IMR-90 (cell line): ENCODE measurements around the gene CLTRN. TPM values are rescaled to one million over a fixed set of nuclear protein-coding genes. Genes with fewer than 3 reads are reported as not detected.

Source experiments
- ATAC-seq: fragments of 200-7000 bp; cut with Tn5 transposase; 2 replicates; pipeline ENCODE4 v1.9.1; 2020; ENCODE audit warnings: low read depth, mild to moderate bottlenecking, moderate library complexity
- BruUV-seq: library from RNA; stranded (reverse); fragments of 400-500 nt; replicated peaks from 2 replicates; lab custom pipeline; 2021; lab: Mats Ljungman, UMichigan
- CTCF ChIA-PET: fragments of 300-600 bp; formaldehyde crosslinking; extraction: SDS; loops from one replicate; lab custom pipeline; 2021; ENCODE audit warnings: antibody characterized with exemption; lab: Yijun Ruan, JAX
- POLR2A ChIA-PET: fragments of 300-600 bp; sonication (Branson Sonifier 250); formaldehyde crosslinking; loops from one replicate; lab custom pipeline; 2022; ENCODE audit warnings: antibody characterized with exemption; ENCODE audit not compliant: unreplicated experiment; lab: Charles Lee
- DNase-seq: peaks from one replicate; pipeline ENCODE4 v3.0.0; 2013
- H2AFZ ChIP-seq: replicated peaks from 2 replicates; pipeline ENCODE3; 2013; ENCODE audit warnings: low read length, mild to moderate bottlenecking; ENCODE audit not compliant: poor library complexity
- H2AK5ac ChIP-seq: 2 replicates; pipeline ENCODE4 v1.6.1; 2013; ENCODE audit warnings: low read depth, low read length, inconsistent platforms
- H2AK9ac ChIP-seq: replicated peaks from 2 replicates; pipeline ENCODE3; 2013; ENCODE audit warnings: mild to moderate bottlenecking, low read depth, low read length, moderate library complexity; ENCODE audit not compliant: poor library complexity
- H2BK120ac ChIP-seq: 2 replicates; pipeline ENCODE4 v1.6.1; 2013; ENCODE audit warnings: low read depth, low read length, inconsistent platforms
- H2BK15ac ChIP-seq: 3 replicates; pipeline ENCODE4 v1.6.1; 2013; ENCODE audit warnings: low read depth, low read length, inconsistent platforms
- H2BK20ac ChIP-seq: 2 replicates; pipeline ENCODE4 v1.6.1; 2013; ENCODE audit warnings: low read depth, mild to moderate bottlenecking, inconsistent platforms, low read length, moderate library complexity
- H2BK5ac ChIP-seq: 2 replicates; pipeline ENCODE4 v1.6.1; 2013; ENCODE audit warnings: mild to moderate bottlenecking, low read depth, low read length, inconsistent platforms; ENCODE audit not compliant: poor library complexity, severe bottlenecking
- H3K14ac ChIP-seq: replicated peaks from 2 replicates; pipeline ENCODE4 v1.6.1; 2013; ENCODE audit warnings: low read depth, low read length, inconsistent platforms
- H3K18ac ChIP-seq: 2 replicates; pipeline ENCODE4 v1.6.1; 2013; ENCODE audit warnings: low read depth, low read length, control low read depth
- H3K23ac ChIP-seq: 2 replicates; pipeline ENCODE4 v1.6.1; 2013; ENCODE audit warnings: low read depth, low read length, inconsistent platforms
- H3K27ac ChIP-seq: 2 replicates; pipeline ENCODE4 v1.5.1; 2013; ENCODE audit warnings: mild to moderate bottlenecking, control low read depth, low read length; ENCODE audit not compliant: insufficient read depth
- H3K27me3 ChIP-seq: 2 replicates; pipeline ENCODE4 v1.6.1; 2013; ENCODE audit warnings: low read length; ENCODE audit not compliant: control insufficient read depth, insufficient read depth
- H3K36me3 ChIP-seq: 2 replicates; pipeline ENCODE4 v1.6.1; 2013; ENCODE audit warnings: low read length, mixed read lengths; ENCODE audit not compliant: control insufficient read depth, insufficient read depth
- H3K4ac ChIP-seq: 2 replicates; pipeline ENCODE4 v1.6.1; 2013; ENCODE audit warnings: low read depth, low read length, inconsistent platforms
- H3K4me1 ChIP-seq: 2 replicates; pipeline ENCODE4 v1.6.1; 2013; ENCODE audit warnings: low read length, mixed read lengths; ENCODE audit not compliant: control insufficient read depth, insufficient read depth
- H3K4me2 ChIP-seq: 2 replicates; pipeline ENCODE4 v1.6.1; 2013; ENCODE audit warnings: low read depth, mild to moderate bottlenecking, control low read depth, low read length, moderate library complexity
- H3K4me3 ChIP-seq: 2 replicates; pipeline ENCODE4 v1.5.1; 2013; ENCODE audit warnings: low read depth, mild to moderate bottlenecking, control low read depth, low read length, moderate library complexity; ENCODE audit not compliant: insufficient read depth
- H3K56ac ChIP-seq: 2 replicates; pipeline ENCODE4 v1.6.1; 2013; ENCODE audit warnings: low read length, inconsistent platforms; ENCODE audit not compliant: insufficient read depth; ENCODE audit errors: extremely low read depth
- H3K79me1 ChIP-seq, 2 experiments: 2 replicates each; pipeline ENCODE4 v1.6.1; 2013; ENCODE audit warnings: low read length in 2 of 2, inconsistent platforms in 1 of 2, low read depth in 1 of 2
- H3K9ac ChIP-seq: 2 replicates; pipeline ENCODE4 v1.6.1; 2013; ENCODE audit warnings: low read depth, low read length, control low read depth
- H3K9me1 ChIP-seq: 2 replicates; pipeline ENCODE4 v1.6.1; 2013; ENCODE audit warnings: low read length, inconsistent platforms; ENCODE audit not compliant: insufficient read depth
- H3K9me3 ChIP-seq: 2 replicates; pipeline ENCODE4 v1.6.1; 2013; ENCODE audit warnings: low read length; ENCODE audit not compliant: control insufficient read depth, insufficient read depth
- H4K20me1 ChIP-seq: 2 replicates; pipeline ENCODE4 v1.6.1; 2013; ENCODE audit warnings: low read length, inconsistent platforms; ENCODE audit not compliant: insufficient read depth
- H4K5ac ChIP-seq: 2 replicates; pipeline ENCODE4 v1.6.1; 2013; ENCODE audit warnings: mild to moderate bottlenecking, low read depth, low read length, control low read depth
- H4K8ac ChIP-seq, 2 experiments: 2 replicates each; pipeline ENCODE4 v1.6.1; 2013; ENCODE audit warnings: low read depth in 2 of 2, low read length in 2 of 2, control low read depth in 1 of 2, inconsistent platforms in 1 of 2
- H4K91ac ChIP-seq: 2 replicates; pipeline ENCODE4 v1.6.1; 2013; ENCODE audit warnings: low read depth, low read length, inconsistent platforms; ENCODE audit not compliant: insufficient read depth
- CEBPB ChIP-seq: IDR thresholded peaks from 2 replicates; pipeline ENCODE4 v1.6.1; 2012; ENCODE audit warnings: low read depth, low read length, improper control_type of control experiment
- FOS ChIP-seq: fragments of 150-350 bp; IDR thresholded peaks from 2 replicates; pipeline ENCODE4 v1.6.1; 2016; ENCODE audit warnings: low read depth, low read length
- MXI1 ChIP-seq: IDR thresholded peaks from 2 replicates; pipeline ENCODE4 v1.6.1; 2012; ENCODE audit warnings: low read depth, mild to moderate bottlenecking, low read length, moderate library complexity, borderline replicate concordance
- WGBS, 2 experiments: methylation state at CpG; one replicate each; pipeline versions ENCODE4 v1.1.5 to v1.1.7; 2013; ENCODE audit warnings: missing lambda C conversion rate in 2 of 2; ENCODE audit not compliant: insufficient read length in 1 of 2; ENCODE audit errors: extremely low coverage in 2 of 2; 5-methylcytosine and 5-hydroxymethylcytosine counted together
- dilution Hi-C: fragments of 300-500 bp; cut with HindIII; formaldehyde crosslinking; loops from one replicate; pipeline ENCODE4 v1.14.3; 2018; ENCODE audit warnings: low sequenced_read_pairs; ENCODE audit not compliant: unreplicated experiment
- in situ Hi-C: fragments of 300-500 bp; cut with MboI; formaldehyde crosslinking; loops from 3 replicates; pipeline ENCODE4 v1.14.3; 2019; ENCODE audit warnings: low sequenced_read_pairs, inconsistent platforms, mixed read lengths
- intact Hi-C: fragments of 100-400 bp; cut with micrococcal nuclease; formaldehyde crosslinking; loops from 2 replicates; pipeline ENCODE4 v1.10.0; 2022
- polyA plus RNA-seq, 3 experiments: library from polyadenylated mRNA; depleted of rRNA; stranded (reverse); fragments of >200 nt; gene quantifications; 2 replicates each; pipeline ENCODE4 v1.2.3, GENCODE V29; 2012; ENCODE audit warnings: low replicate concordance in 1 of 3
- total RNA-seq: library from RNA; depleted of rRNA; stranded (reverse); fragments of >200 nt; gene quantifications from 2 replicates; pipeline ENCODE4 v1.2.3, GENCODE V29; 2012

The CLTRN gene
- total and polyA plus RNA-seq, 2 of the 4 experiments (the other 2 are of a cell fraction): under 0.01 to 0.17 TPM

DNA sequence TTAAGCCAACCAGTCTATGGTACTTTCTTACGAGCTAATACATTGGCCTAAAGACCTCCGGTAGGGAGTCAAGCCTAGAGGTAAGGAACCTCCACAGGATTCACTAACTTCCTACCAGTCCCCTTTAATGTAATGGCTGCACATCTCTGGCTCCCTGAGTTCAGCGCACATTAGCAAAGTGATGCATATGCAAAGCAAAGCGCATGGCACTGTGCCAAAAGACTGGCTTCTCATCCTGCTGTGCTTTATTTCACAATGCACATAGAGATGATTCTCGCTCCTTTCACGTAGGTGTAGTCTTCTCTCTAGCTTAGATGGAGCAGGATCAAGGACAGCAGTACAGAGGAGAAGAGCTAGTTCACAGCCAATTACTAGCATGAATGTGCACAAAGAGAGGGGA is 14.6 kb upstream of the CLTRN start:
- 88% methylated on average over 5 of the region's 6 CpGs; no CpG with 5 or more reads in 1 of the 2 experiments for WGBS, 2 experiments
- Histone ChIP-seq H3K23ac (no peak overlapping the region), H2BK20ac (no peak overlapping the region), H3K36me3 (peaks cover 8% of the 10 kb centered on the region), H3K27me3 (no peaks in the 10 kb centered on the region), H2BK120ac (no peak overlapping the region), H3K9ac (no peak overlapping the region), H4K8ac (no peak overlapping the region), H3K14ac (no peak overlapping the region), H3K4me3 (no peak overlapping the region), H2AFZ (no peak overlapping the region), H3K4ac (no peak overlapping the region), H2AK5ac (no peak overlapping the region), H3K4me2 (no peak overlapping the region), H4K91ac (no peak overlapping the region), H2BK15ac (no peak overlapping the region), H3K4me1 (peaks cover 5% of the 10 kb centered on the region; the same call in 1 of the 2 replicates), H4K5ac (no peak overlapping the region), H3K79me1 (peaks cover 20 to 65% of the 10 kb centered on the region in 2 experiments), H3K27ac (no peak overlapping the region), H3K9me3 (no peaks in the 10 kb centered on the region), H3K56ac (no peak overlapping the region), H2AK9ac (no peak overlapping the region), H2BK5ac (no peak overlapping the region), H3K9me1 (peaks cover 17% of the 10 kb centered on the region), H3K18ac (no peak overlapping the region), H4K20me1 (peaks cover 38% of the 10 kb centered on the region; the same call in 1 of the 2 replicates)
- no peak for DNase-seq
- TF ChIP-seq FOS: no peak
- TF ChIP-seq MXI1: no peak
- TF ChIP-seq CEBPB: 0 out of 2 replicates have a peak, but pooled peaks have one; percentile 24
- ChIA-PET CTCF (no interaction called here), POLR2A (no interaction called here)
- in situ Hi-C loops (no loop called here), dilution Hi-C loops (no loop called here), intact Hi-C loops (loop anchor here (10.0 kb wide), 3 partner anchors 176 to 334 kb away; partner anchors contain the start of genes AP1S2 and PIR)
- no TSS peak for BruUV-seq
- ATAC-seq: no peak
